ENCODE results near the gene HS3ST3A1. TPM values are rescaled to one million over a fixed set of nuclear protein-coding genes. Genes with fewer than 3 reads are reported as not detected.

The HS3ST3A1 gene
- total RNA-seq, 1 donor from 2014 or later = 1.1 TPM

DNA sequence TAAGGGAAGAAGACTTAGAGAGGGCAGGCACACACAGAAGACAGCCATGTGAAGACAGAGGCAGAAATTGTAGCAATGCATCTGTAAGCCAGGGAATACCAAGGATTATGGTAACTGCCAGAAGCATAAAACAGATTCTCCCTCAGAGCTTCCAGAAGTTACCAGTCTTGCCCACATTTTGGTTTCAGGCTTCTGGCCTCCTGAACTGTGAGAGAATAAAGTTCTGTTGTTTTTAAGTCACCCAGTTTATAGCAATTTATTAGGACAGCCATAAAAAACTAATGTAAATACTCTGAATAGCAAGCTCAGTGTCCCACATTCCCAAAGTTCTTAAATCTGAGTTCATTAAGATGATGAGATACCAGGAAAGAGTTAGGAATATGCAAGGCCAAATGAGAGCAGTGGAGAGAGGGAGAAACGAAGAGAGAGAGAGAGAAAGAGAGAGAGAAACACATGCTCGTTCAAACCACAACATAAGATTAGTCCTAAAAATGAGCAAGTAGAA is 123.4 kb downstream of the HS3ST3A1 start:
- no peaks in the 10 kb centered on the region for H3K27me3 Mint-ChIP-seq (ENCODE audit: unreplicated experiment)
- H3K4me1 Mint-ChIP-seq (ENCODE audit: low read depth, unreplicated experiment) = no peaks in the 10 kb centered on the region
- peaks cover 4% of the 10 kb centered on the region for H3K36me3 Mint-ChIP-seq (ENCODE audit: unreplicated experiment)
- TF ChIP-seq, protein P1, sequence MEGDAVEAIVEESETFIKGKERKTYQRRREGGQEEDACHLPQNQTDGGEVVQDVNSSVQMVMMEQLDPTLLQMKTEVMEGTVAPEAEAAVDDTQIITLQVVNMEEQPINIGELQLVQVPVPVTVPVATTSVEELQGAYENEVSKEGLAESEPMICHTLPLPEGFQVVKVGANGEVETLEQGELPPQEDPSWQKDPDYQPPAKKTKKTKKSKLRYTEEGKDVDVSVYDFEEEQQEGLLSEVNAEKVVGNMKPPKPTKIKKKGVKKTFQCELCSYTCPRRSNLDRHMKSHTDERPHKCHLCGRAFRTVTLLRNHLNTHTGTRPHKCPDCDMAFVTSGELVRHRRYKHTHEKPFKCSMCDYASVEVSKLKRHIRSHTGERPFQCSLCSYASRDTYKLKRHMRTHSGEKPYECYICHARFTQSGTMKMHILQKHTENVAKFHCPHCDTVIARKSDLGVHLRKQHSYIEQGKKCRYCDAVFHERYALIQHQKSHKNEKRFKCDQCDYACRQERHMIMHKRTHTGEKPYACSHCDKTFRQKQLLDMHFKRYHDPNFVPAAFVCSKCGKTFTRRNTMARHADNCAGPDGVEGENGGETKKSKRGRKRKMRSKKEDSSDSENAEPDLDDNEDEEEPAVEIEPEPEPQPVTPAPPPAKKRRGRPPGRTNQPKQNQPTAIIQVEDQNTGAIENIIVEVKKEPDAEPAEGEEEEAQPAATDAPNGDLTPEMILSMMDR (IDR thresholded peaks at IDR 0.05; ENCODE audit: partially characterized antibody, unreplicated experiment) = no peak
- H3K9me3 Mint-ChIP-seq (ENCODE audit: unreplicated experiment) = peaks cover 2% of the 10 kb centered on the region
- DNase-seq = no peak
- no peak overlapping the region for H3K4me3 Mint-ChIP-seq (ENCODE audit: unreplicated experiment)
- H3K27ac Mint-ChIP-seq (ENCODE audit: unreplicated experiment) = no peak overlapping the region

DNA sequence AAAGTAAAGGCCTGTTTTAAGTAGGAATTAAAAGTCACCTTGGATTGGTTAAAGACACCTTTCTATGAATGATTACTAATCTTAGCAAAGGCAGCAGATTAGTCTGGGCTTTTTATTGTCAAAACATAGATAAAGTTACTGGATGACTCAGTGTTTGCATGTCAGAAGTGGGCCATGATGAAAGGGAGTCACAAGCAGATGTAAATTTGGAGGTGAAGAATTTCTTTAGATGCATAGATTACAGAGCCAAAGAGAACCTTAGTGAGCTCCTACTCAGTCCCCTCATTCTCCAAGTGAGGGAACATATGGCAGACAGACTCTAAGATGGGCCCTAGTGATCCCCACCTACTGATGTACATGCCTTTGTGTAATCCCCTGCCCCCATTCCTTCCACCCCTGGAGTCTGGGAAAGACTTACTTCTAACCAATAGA is 124.5 kb downstream of the HS3ST3A1 start:
- no peak overlapping the region for H3K4me3 Mint-ChIP-seq (ENCODE audit: unreplicated experiment)
- peaks cover 4% of the 10 kb centered on the region for H3K36me3 Mint-ChIP-seq (ENCODE audit: unreplicated experiment)
- no peaks in the 10 kb centered on the region for H3K27me3 Mint-ChIP-seq (ENCODE audit: unreplicated experiment)
- peaks cover 2% of the 10 kb centered on the region for H3K9me3 Mint-ChIP-seq (ENCODE audit: unreplicated experiment)
- no peaks in the 10 kb centered on the region for H3K4me1 Mint-ChIP-seq (ENCODE audit: low read depth, unreplicated experiment)
- TF ChIP-seq, protein P1 (IDR thresholded peaks at IDR 0.05; ENCODE audit: partially characterized antibody, unreplicated experiment) = no peak
- DNase-seq = no peak
- H3K27ac Mint-ChIP-seq (ENCODE audit: unreplicated experiment) = no peak overlapping the region

DNA sequence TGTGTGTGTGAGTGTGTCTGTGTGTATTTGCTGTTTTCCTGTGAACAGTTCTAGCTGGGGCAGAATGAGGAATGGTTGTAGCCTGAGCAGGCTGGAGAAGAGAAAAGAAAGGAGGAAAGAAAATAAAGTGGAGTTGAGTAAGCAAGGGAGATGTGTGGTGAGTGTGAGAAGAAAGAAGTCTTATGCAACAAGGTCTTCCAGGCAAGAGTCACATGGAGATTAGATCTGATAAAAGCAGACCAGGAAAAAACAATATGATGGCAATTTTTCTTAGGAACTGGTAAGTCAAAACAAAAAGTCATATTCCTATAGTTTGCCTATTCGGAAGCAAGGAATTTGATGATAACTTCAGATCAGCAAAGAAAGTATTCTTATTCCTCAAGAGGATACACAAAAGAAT is 125.0 kb downstream of the HS3ST3A1 start:
- Mint-ChIP-seq H3K4me3 (ENCODE audit: unreplicated experiment) (no peak overlapping the region), H3K4me1 (ENCODE audit: low read depth, unreplicated experiment) (no peaks in the 10 kb centered on the region), H3K9me3 (ENCODE audit: unreplicated experiment) (peaks cover 2% of the 10 kb centered on the region), H3K36me3 (ENCODE audit: unreplicated experiment) (peaks cover 1% of the 10 kb centered on the region), H3K27me3 (ENCODE audit: unreplicated experiment) (no peaks in the 10 kb centered on the region), H3K27ac (ENCODE audit: unreplicated experiment) (no peak overlapping the region)
- TF ChIP-seq, protein P1 (IDR thresholded peaks at IDR 0.05; ENCODE audit: partially characterized antibody, unreplicated experiment) = no peak
- DNase-seq = no peak

DNA sequence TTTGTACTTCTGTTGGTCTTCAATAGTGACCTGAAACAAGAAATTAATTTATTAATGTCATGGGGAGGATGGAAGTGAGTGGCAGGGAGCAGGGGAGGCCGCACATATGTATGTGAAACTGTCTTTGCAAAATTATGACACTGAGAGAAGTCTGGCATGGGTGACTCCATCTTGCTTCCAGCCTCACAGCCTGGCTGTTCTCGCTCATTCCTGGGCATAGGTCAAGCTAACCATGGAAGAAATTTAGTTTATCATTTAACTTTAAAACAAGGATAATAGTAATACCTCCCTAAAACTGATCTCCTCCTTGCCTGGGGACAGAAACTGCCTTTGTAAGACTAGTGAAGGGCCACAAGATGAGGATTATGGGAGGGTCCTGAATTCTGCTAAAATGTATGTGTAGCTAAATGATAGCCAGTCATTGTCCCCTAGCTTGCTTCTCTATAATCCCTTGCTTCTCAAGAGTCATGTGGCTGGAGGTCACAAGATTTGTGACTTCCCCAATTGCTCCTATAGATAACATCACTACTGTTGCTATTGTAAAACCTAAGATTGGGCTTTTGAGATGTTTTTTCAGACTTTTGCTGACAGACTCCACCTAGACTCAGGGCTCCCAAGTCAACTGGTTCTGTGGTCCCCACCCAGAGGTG is 126.0 kb downstream of the HS3ST3A1 start:
- Mint-ChIP-seq H3K27ac (ENCODE audit: unreplicated experiment) (no peak overlapping the region), H3K27me3 (ENCODE audit: unreplicated experiment) (no peaks in the 10 kb centered on the region), H3K9me3 (ENCODE audit: unreplicated experiment) (no peaks in the 10 kb centered on the region), H3K36me3 (ENCODE audit: unreplicated experiment) (no peaks in the 10 kb centered on the region), H3K4me3 (ENCODE audit: unreplicated experiment) (no peak overlapping the region), H3K4me1 (ENCODE audit: low read depth, unreplicated experiment) (no peaks in the 10 kb centered on the region)
- TF ChIP-seq, protein P1 (IDR thresholded peaks at IDR 0.05; ENCODE audit: partially characterized antibody, unreplicated experiment) = no peak
- no peak for DNase-seq

DNA sequence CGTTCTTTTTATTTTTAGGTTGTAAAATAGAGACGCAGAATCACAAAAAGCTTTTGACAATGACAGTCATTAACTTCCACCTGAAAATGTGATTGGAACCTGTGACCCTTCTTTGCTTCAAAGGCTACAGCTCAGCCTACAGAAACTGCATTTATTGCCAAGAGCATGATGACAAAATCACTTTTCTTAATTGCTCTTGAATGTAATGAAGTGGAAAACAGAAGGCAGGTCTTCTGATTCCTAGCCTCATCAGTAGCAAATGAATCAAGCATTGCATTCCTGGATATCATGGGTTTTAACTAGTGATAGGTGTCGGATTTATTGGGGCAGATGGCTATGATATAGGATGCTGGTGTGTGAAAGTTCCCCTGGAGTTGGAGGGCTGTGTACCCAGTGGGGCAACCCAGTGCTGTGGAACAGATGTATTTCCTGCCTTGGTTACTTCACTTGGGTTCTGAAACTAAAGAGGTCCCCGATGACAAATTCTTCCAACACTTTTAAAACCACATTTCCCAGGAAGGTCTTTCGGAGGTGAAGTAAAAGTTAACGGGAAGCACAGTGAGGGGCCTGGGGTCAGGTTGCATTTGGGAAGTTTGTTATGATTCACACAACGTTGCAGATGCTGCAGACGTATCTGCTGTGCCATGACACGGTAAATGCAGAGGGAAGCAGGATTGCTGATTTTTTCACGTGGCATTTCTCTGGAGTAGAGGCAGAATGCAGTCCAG is 127.5 kb downstream of the HS3ST3A1 start:
- TF ChIP-seq, protein P1 (IDR thresholded peaks at IDR 0.05; ENCODE audit: partially characterized antibody, unreplicated experiment) = no peak
- Mint-ChIP-seq H3K9me3 (ENCODE audit: unreplicated experiment) (no peaks in the 10 kb centered on the region), H3K27ac (ENCODE audit: unreplicated experiment) (no peak overlapping the region), H3K4me1 (ENCODE audit: low read depth, unreplicated experiment) (no peaks in the 10 kb centered on the region), H3K4me3 (ENCODE audit: unreplicated experiment) (no peak overlapping the region), H3K27me3 (ENCODE audit: unreplicated experiment) (no peaks in the 10 kb centered on the region), H3K36me3 (ENCODE audit: unreplicated experiment) (no peaks in the 10 kb centered on the region)
- DNase-seq = no peak

Measured in glutamatergic neuron (in vitro differentiated cells).